Left kidney (tissue), 2 donors: ENCODE results near the gene DHRS12. TPM values are rescaled to one million over a fixed set of nuclear protein-coding genes. Genes with fewer than 3 reads are reported as not detected.
A peak's percentile ranks its signal among the peaks of the same experiment; 100 is the strongest.
"Not testable (repeated sequence)": the region's sequence is repeated elsewhere in the genome, so short reads cannot be mapped to it uniquely, and the experiment has no call there.

Source experiments
- DNase-seq: peaks from one replicate; pipeline ENCODE4 v3.0.0-alpha.2; 2013
- polyA plus RNA-seq: library from polyadenylated mRNA; unstranded; fragments of 120-200 nt; gene quantifications from one replicate; pipeline ENCODE4 v1.2.1, GENCODE V29; 2013; ENCODE audit not compliant: insufficient read length

DHRS12 gene
- polyA plus RNA-seq, 1 donor = 23.6 TPM

DNA sequence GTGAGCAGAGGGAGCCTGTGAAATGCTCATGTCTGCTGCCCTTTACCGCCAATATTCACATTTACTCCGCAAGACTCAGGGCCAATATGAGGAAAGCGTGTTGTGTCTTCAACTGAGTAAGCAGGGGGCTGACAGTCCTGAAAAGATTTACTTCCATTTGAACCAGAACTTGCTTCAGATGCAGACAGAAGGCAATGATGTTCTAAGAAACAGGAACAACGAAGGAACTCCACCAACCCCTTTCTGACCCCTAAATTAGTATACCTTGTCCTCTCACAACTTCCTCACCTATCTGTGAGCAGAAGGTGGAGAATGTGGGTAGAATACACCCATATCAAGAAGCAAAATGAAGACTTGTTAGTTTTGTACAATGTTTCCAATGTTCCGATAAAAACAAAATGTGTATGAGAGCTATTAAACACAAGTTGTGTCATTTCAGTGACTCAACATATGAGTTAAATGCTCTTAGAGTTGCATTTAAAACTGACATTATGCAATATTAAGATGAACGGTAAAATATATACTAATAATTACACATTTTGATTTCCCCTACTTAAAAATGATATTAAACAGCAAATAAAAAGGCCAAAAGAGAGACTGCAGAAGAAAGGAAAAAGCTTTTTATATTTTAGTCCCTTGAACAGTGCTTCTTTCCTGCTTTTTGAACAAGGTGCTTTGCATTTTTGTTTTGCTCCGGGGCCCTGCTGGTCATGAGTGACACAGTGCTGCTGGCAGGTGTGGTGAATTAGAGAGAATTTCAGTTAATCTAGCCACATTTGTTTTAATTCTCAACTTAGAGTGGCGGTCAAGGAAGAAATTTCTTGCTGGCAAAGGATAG, 25.0 kb upstream of the DHRS12 start:
- no peak for DNase-seq

DNA sequence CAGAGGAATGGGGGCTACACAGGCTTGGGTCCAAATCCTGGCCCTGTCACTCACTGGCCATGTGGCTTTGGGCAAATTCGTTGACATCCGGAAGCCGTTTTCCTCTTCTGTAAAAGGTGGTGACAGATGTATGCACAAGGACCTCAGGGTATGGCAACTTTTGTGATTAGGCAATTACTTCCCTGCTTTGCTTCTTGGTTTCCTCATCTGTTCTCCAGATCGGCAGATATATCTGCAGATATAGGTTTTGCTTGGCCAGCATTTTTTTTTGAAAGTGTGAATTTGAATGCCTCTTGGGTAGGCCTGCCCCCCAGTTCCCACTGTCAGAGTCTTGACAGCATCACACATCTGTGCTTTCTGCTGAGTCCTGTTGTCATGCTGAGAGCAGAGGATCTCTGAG, 23.3 kb upstream of the DHRS12 start:
- no peak for DNase-seq

- DNase-seq = no peak
Measured at GRCh38 chr13:51826606-51827005, 22.6 kb upstream of the DHRS12 start.

- DNase-seq = no peak
Measured at GRCh38 chr13:51825681-51826254, 21.8 kb upstream of the DHRS12 start.

DNA sequence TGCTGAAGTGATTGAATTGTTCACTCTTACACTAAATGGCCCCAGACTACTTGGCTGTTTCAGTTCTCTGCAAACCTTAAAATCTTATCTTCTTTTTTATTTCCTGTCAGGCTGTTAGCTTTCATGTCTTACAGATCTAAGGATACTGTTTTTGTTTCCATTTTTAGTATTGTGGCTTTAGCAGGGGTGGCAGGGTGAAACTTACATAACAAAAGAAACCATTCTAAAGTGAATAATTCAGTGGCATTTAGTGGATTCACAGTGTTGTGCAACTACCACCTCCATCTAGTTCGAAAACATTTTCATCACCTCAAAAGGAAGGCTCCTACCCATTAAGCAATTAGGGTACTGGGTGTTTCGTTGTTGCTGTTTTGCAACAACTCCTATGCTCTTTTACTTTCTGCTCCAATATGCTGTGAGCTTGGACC, 21.2 kb upstream of the DHRS12 start:
- DNase-seq = no peak

DNA sequence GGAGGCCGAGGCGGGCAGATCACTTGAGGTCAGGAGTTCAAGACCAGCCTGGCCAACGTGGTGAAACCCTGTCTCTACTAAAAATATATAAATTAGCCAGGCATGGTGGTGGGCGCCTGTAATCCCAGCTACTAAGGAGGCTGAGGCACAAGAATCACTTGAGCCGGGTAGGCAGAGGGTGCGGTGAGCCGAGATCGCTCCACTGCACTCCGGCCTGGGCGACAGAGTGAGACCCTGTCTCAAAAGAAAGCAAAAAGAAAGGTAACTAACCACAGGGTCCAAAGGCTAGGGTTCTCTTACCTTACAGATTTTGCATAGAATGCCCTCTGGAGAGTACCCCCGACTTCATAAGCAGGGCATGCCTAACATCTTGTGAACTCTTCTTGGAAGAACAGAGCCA, 20.7 kb upstream of the DHRS12 start:
- DNase-seq = not testable (repeated sequence)

GRCh38 chr13:51823863-51824262, 19.9 kb upstream of the DHRS12 start:
- no peak for DNase-seq

- no peak for DNase-seq
Measured at GRCh38 chr13:51823359-51823758, 19.4 kb upstream of the DHRS12 start.

DNA sequence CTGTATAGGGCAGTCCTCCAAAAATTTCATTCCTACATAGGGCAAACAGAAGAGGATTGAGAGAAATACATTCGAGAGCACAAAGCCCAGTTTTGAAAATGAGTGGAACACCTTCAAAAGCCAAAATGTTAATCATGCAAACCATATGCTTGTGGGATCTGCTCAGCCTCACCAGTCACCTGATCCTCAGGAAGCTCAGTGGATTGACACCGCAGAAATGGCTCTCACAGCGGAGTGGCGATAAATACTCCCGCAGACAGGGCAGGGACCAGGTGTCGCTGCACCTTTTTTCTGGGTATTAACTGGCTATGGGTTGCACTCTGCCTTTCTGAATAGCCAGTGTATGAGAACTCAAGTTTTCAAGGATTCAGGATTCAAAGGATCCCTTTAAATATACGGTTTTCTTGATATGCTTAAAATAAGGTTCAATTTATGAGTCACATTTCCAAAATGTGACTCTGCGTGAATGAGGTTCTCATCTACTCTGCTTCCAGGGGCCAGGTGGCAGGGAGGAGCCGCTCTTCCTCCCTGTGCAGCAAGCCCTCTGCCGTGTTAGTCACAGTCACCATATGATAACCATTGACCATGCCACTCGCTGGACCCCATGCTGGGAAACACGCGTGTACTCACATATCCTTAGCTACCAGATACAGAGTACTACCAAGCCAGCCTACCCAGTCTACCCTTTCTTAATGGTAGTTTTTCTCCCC, 18.3 kb upstream of the DHRS12 start:
- no peak for DNase-seq

DNA sequence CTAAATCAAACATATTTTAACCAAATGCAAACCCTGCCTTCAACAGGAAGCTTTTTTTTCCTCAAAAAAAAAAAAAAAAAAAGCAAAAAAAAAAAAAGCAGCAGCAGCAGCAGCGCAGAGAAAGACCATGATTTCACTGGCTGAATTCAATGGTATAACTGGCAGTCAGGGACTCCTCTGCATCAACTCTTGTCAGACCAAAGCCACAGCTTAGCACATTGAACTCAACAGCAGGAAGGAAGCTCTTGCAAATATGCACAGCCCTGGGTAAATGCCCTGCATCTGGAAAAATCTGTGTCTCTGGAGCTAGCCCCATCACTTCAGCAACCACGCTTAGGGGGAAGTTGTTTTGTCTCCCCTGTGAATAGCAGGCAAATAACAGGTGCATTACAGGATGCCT, 17.6 kb upstream of the DHRS12 start:
- no peak for DNase-seq

DNA sequence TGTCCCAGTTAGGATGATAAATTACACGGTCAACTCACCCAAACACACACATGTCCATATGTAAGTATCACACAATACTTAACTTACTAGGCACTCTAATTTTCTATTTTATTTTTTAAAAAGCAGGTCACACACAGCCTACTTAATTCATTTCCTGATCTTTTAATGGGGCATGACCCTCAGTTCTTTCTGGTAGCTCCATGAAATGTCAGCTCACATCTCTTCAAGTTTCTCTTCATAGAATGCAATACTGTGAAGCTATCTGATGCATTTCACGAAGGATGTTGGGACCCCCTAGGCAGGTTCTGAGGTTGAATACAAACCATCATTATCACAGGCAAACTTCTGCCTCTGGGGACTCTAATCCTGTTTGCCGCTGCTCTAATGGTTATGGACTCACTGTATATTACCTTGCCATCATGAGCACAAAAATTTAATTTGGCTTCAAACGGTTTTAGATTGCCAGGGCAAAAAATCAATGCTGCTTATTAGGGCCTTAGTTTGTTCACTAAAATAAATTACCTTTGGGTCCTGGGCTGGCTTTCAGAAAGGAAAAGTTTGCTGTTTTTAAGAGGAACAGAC, 16.1 kb upstream of the DHRS12 start:
- DNase-seq = no peak

- no peak for DNase-seq
Measured at GRCh38 chr13:51819544-51819943, 15.6 kb upstream of the DHRS12 start.

DNA sequence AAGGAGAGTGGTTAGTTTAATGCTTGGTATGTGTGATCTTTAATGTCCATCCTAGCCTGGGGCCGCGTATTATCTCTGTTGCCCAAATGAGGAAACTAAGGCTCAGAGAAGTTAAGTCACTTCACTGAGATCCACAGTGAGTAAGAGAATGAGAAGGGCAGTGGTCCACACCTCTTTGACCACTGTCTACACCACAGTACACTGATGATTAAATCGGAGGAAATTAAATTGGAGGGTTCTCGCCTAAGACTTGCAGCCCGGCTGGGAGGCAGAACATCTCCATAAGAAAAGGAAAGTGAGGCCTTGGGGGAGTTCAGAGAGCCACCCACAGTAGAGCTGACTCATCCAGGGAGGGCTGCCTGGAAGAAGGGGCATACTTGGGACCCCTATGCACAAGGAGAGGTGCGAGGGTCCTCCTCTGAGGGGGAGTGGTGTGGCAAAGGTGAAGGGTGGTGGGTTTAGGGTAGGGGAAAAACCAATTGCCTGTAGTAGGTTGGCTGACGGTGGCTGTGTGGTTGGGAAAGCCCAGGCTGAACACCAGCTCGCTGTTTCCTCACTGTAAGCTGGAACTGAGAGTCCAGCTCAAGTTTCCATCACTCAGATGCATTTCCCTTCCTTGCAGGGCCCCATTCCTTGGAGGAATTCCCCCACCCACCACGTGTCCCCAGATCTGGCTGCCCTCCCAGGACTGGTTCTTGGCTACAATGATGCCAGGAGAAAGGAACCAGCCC, 15.0 kb upstream of the DHRS12 start:
- DNase-seq = no peak

DNA sequence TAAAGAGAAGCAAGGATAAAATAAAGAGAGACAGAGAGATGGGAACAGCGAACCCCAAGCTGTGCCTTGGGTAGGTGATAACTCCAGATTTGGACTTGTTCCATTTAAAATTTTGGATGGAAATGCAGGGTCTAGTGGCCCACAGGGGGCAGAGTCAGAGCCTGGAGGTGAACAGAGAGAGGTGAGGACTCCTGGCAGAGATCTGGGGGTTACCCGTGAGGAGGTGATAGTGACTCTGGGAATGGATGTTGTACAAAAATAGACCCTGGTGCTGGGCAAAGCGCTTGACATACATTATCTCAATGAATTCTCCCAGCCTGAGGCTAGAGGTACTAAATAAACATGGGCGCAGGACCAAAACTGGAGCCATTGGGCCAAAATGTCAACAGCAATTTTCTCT, 14.3 kb upstream of the DHRS12 start:
- DNase-seq = no peak

DNA sequence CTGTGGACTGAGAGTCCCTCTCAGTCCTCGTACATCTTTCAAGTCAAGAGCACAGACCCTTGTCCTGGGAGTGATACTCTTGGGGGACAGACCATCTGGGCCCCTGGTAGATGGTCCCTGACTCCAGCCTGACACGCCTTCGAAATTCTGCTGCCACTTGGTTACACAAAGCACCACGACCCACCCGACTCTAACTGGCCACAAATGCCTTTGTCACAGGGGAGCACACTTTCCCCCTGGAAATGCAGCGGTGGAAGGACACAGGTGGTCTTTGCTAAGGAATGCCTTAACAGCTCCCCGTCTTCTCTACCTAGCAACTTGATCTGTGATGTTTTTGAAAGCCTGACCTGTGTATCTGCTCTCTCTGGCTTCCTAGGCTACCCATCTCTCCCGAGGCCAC, 13.8 kb upstream of the DHRS12 start:
- no peak for DNase-seq

DNA sequence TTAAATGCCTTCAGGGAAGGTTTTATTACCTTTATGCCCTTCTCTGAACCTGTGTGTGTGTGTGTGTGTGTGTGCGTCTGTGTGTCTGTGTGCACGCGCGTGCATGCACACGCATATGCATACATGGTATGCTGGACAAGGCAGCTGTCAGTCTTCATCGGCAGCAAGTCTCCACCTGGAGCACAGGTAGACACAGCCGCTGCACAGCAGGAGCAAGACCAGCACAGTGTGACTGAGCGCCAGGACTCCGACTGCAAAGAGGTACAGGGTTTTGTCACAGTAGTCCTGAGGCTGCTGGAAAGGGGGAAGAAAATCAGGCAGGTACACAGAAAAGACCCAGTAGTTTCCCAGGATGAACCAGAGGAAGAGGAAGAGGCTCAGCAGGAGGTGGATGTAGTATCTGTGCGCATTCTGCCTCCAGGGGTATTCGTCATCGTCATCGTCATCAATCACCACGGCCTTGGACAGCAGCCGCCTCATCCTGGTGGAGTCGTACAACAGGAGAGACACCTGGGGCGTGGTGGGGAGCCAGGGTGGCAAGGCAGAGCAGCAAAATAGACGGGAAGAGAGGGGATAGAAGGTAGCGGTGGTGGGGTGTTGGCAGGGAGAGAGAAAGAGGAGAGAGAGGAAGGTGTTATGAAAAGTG, 12.8 kb upstream of the DHRS12 start:
- DNase-seq = no peak

DNA sequence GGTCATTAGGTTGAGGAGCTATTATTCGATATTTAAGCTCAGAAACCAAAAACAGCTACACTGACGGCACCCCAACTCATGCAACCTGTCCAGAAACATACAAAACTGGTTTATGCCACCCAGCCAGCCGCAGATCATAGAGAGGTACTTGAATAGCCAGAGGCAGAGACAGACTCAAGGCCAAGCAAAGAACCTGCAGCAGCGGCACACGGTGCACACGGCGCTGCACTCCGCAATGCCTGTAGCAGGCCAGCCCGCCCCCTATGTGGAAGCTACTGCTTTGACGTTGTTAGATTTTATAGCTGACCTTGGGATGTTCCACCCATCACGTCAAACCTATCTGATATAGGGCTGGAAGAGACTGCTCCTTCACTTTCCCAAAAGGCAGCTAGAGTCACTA, 11.9 kb upstream of the DHRS12 start:
- no peak for DNase-seq

DNA sequence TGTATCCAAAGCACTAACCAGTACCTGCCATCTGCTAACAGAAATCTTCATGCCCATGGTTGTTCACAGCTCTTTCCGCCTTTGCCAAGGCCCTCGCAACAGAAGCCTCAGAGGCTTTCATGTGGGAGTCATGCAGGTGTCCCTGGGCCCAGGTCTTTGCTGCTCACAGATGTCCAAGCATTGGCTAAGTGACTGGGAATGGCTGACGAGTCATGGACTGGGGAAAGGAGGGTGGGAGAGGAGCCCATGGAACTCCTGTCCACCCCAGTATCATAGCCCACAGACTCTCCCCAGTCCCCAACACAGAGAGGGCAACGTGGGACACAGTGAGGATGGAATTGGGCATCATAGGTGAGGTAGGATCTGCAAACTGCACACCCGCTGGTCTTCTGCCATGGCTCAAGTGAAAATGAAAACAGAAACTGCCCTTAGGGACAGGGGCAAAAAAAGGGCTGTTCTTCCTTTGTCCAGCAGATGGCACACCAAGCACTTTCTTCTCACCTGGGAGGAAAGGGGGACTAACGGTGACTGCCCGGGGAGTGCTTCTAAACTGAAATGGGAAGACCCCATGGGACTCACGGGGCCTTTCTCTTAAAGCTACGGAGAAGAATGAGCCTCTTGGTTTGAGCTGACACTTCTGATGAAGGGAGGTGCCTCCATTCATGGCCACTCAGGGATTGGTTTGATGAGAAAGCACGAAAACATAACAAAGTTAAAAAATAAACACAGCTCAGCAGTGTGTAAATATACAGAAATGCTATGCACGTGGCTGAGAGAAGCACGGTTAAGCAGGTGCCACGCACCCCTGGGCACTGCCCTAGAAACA, 11.1 kb upstream of the DHRS12 start:
- peak; percentile 66 for DNase-seq

DNA sequence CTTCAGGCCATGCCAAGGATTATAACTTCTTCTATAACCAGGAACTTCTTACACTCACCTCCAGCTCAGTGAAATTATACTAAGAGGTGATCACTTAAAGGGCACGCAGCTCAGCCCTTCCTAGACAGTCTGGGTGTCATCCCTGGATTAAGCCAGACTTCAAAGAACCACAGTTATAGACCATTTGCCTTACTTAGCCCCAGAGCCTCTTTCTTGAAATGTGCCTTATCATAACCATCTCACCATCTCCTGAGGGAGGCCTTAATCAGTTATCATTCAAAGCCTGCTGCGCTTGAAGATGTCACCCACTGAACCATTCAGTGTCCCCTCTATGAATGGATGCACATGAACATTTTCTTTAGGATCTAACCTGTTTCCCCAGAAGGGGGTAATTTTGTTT, 10.1 kb upstream of the DHRS12 start:
- no peak for DNase-seq

DNA sequence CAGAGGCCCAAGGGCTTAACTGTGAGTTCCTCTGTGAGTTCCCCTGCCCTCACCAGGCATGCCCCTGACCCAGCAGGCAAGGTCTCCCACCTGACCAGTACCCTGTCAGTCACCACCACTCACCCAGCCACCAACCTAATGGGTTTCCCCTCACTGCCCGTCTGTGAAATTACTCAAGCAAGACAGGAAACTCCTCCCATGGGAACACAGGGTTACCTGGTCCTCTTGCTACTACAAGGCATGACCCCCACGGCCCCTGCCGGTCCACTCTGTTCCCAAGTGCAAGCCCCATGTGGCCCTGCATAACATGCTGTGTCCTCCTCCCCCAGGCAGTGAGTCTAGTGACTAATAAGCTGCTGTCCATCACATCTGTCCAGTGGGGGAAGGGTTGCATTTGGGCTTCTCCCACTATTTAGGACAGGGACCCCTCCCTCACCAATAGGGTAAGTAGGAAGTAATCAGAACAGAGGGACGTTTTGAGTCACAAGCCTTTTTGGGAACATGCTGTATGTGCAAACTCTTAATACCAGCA, 8.0 kb upstream of the DHRS12 start:
- DNase-seq = no peak

- DNase-seq = no peak
Measured at GRCh38 chr13:51811046-51811445, 7.1 kb upstream of the DHRS12 start.
